Stomach (tissue), 4 donors: ENCODE results near the gene CHORDC1.

ENCODE experiments used
- CTCF ChIP-seq, 7 experiments: fragments of 450-650 bp in 4 of 7; fragments of 200-600 bp in 3 of 7; sonication (generic) in 3 of 7; IDR thresholded peaks; one replicate each; pipeline ENCODE4 v1.5.1; 2016 to 2019; ENCODE audit warnings: antibody characterized with exemption in 7 of 7, control low read depth in 2 of 7, mild to moderate bottlenecking in 1 of 7
- POLR2AphosphoS5 ChIP-seq, 3 donors: sonication (generic); formaldehyde crosslinking; IDR thresholded peaks; one replicate each; pipeline ENCODE4 v1.6.1; 2016; ENCODE audit warnings: antibody characterized with exemption in 3 of 3

DNA sequence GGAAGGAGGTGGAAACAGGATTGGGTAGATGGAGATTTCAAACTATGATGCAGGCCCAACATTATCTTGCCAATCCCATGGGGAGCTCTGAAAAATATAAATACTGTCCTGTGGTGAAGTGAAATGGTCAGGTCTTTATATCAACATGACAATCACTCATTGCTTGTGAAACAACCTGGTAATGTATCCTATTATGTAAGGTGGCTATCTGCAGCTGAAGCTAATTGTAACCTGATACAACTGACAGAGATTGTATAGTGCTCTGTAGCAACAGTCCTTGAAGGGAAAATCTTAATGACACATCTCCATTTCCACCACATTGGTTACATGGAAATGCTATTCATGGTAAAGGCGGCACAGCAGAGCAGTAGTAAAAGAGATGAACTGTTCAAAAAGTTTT lies 20.7 kb upstream of the CHORDC1 start:
- no peak for TF ChIP-seq CTCF (IDR thresholded peaks at IDR 0.05)
- TF ChIP-seq POLR2AphosphoS5 (IDR thresholded peaks at IDR 0.05): no peak
